HEK293 (cell line): ENCODE results near the gene ETV6.

ENCODE experiments used
- CTCF ChIA-PET: fragments of 350-600 bp; formaldehyde crosslinking; extraction: SDS; loops from one replicate; lab custom pipeline; 2021; ENCODE audit warnings: antibody characterized with exemption; lab: Yijun Ruan, JAX
- POLR2A ChIA-PET: fragments of 300-600 bp; formaldehyde crosslinking; extraction: SDS; loops from one replicate; lab custom pipeline; 2020; ENCODE audit warnings: antibody characterized with exemption, inconsistent platforms; lab: Yijun Ruan, JAX
- H3K27ac ChIP-seq: fragments of 200-500 bp; sonication (Bioruptor generic); 2 replicates; pipeline ENCODE4 v1.5.1; 2014; ENCODE audit warnings: low read depth, low read length, control low read depth, inconsistent platforms; ENCODE audit errors: extremely low read depth
- H3K36me3 ChIP-seq, 2 experiments: fragments of 200-500 bp in 1 of 2; sonication (Bioruptor generic) in 1 of 2; 1 replicate in 1 of 2; 2 replicates in 1 of 2; pipeline ENCODE4 v1.5.1; 2014 to 2017; ENCODE audit warnings: inconsistent platforms in 2 of 2, low read length in 2 of 2; ENCODE audit not compliant: control insufficient read depth in 2 of 2, insufficient read depth in 1 of 2
- H3K4me1 ChIP-seq: fragments of 200-500 bp; sonication (Bioruptor generic); 2 replicates; pipeline ENCODE4 v1.5.1; 2014; ENCODE audit warnings: mild to moderate bottlenecking, low read length, inconsistent platforms; ENCODE audit not compliant: control insufficient read depth, insufficient read depth
- H3K4me3 ChIP-seq: 2 replicates; pipeline ENCODE4 v1.5.1; 2011; ENCODE audit warnings: low read depth, mild to moderate bottlenecking, control low read depth, low read length, moderate library complexity
- H3K9me3 ChIP-seq: fragments of 200-500 bp; sonication (Bioruptor generic); 2 replicates; pipeline ENCODE4 v1.5.1; 2014; ENCODE audit warnings: low read depth, low read length, inconsistent platforms; ENCODE audit not compliant: control insufficient read depth, insufficient read depth
- FEZF1 ChIP-seq: fragments of 450-650 bp; formaldehyde crosslinking; IDR thresholded peaks from 2 replicates; pipeline ENCODE4 v1.5.1; 2016; ENCODE audit warnings: missing biosample characterization, missing genetic modification characterization
- GLIS1 ChIP-seq: fragments of 450-650 bp; formaldehyde crosslinking; IDR thresholded peaks from 2 replicates; pipeline ENCODE4 v1.5.1; 2016; ENCODE audit warnings: missing biosample characterization, missing genetic modification characterization
- HOXD13 ChIP-seq: sonication (generic); formaldehyde crosslinking; IDR thresholded peaks from 2 replicates; pipeline ENCODE4 v1.8.0; 2022; ENCODE audit warnings: missing genetic modification reagents, borderline replicate concordance
- IKZF3 ChIP-seq: fragments of 450-650 bp; IDR thresholded peaks from 2 replicates; pipeline ENCODE4 v1.5.0; 2018; ENCODE audit warnings: missing biosample characterization, mild to moderate bottlenecking, missing genetic modification characterization, moderate library complexity
- KLF7 ChIP-seq: fragments of 450-650 bp; formaldehyde crosslinking; IDR thresholded peaks from 2 replicates; pipeline ENCODE4 v1.5.1; 2016; ENCODE audit warnings: missing biosample characterization, missing genetic modification characterization, borderline replicate concordance
- OSR2 ChIP-seq: fragments of 450-650 bp; formaldehyde crosslinking; IDR thresholded peaks from 2 replicates; pipeline ENCODE4 v1.5.1; 2016; ENCODE audit warnings: missing biosample characterization, missing genetic modification characterization
- ZFHX2 ChIP-seq: fragments of 450-650 bp; formaldehyde crosslinking; conservative IDR thresholded peaks from 2 replicates; pipeline ENCODE4 v1.5.1; 2016; ENCODE audit warnings: missing biosample characterization, missing genetic modification characterization
- ZFP3 ChIP-seq: fragments of 450-650 bp; formaldehyde crosslinking; IDR thresholded peaks from 2 replicates; pipeline ENCODE4 v1.5.1; 2016; ENCODE audit warnings: low read depth, missing biosample characterization, missing genetic modification characterization
- ZNF148 ChIP-seq: fragments of 450-650 bp; formaldehyde crosslinking; IDR thresholded peaks from 2 replicates; pipeline ENCODE4 v1.5.0; 2017; ENCODE audit warnings: missing biosample characterization, missing genetic modification characterization, borderline replicate concordance
- ZNF26 ChIP-seq: fragments of 450-650 bp; formaldehyde crosslinking; IDR thresholded peaks from 2 replicates; pipeline ENCODE4 v1.5.1; 2016; ENCODE audit warnings: missing biosample characterization, missing genetic modification characterization
- ZNF311 ChIP-seq: fragments of 450-650 bp; formaldehyde crosslinking; IDR thresholded peaks from 2 replicates; pipeline ENCODE4 v1.5.1; 2017; ENCODE audit warnings: missing biosample characterization, missing genetic modification characterization, borderline replicate concordance
- ZNF324 ChIP-seq: fragments of 450-650 bp; formaldehyde crosslinking; IDR thresholded peaks from 2 replicates; pipeline ENCODE4 v1.5.1; 2016; ENCODE audit warnings: missing biosample characterization, missing genetic modification characterization
- ZNF335 ChIP-seq: fragments of 450-650 bp; formaldehyde crosslinking; conservative IDR thresholded peaks from 2 replicates; pipeline ENCODE4 v1.5.1; 2016; ENCODE audit warnings: missing biosample characterization, missing genetic modification characterization
- ZNF510 ChIP-seq: fragments of 450-650 bp; formaldehyde crosslinking; IDR thresholded peaks from 2 replicates; pipeline ENCODE4 v1.5.1; 2018; ENCODE audit warnings: mild to moderate bottlenecking, missing genetic modification characterization, missing biosample characterization; ENCODE audit not compliant: insufficient replicate concordance
- ZNF521 ChIP-seq: fragments of 450-650 bp; formaldehyde crosslinking; IDR thresholded peaks from 2 replicates; pipeline ENCODE4 v1.5.1; 2017; ENCODE audit warnings: missing biosample characterization, mild to moderate bottlenecking, missing genetic modification characterization
- ZNF561 ChIP-seq: fragments of 450-650 bp; IDR thresholded peaks from 2 replicates; pipeline ENCODE4 v1.5.1; 2018; ENCODE audit warnings: missing biosample characterization, missing genetic modification characterization, borderline replicate concordance
- TF ChIP-seq, protein P1 (sequence below): fragments of 450-650 bp; formaldehyde crosslinking; IDR thresholded peaks from 2 replicates; pipeline ENCODE4 v1.5.1; 2016; ENCODE audit warnings: missing biosample characterization, missing genetic modification characterization
- TF ChIP-seq, protein P2 (sequence below): fragments of 450-650 bp; IDR thresholded peaks from 2 replicates; pipeline ENCODE4 v1.5.1; 2018; ENCODE audit warnings: missing biosample characterization, missing genetic modification characterization
- TF ChIP-seq, protein P3 (sequence below): fragments of 450-650 bp; formaldehyde crosslinking; IDR thresholded peaks from 2 replicates; pipeline ENCODE4 v1.5.1; 2016; ENCODE audit warnings: missing biosample characterization, missing genetic modification characterization

Gene ETV6

GRCh38 chr12:11654802-11655201 lies 5.3 kb downstream of the ETV6 start:
- no peak for TF ChIP-seq ZNF324 (tag by site-specific recombination)
- TF ChIP-seq ZNF510 (tag by site-specific recombination) = no peak
- no peak for TF ChIP-seq HOXD13 (CRISPR knock-in tag)
- TF ChIP-seq, protein P1, sequence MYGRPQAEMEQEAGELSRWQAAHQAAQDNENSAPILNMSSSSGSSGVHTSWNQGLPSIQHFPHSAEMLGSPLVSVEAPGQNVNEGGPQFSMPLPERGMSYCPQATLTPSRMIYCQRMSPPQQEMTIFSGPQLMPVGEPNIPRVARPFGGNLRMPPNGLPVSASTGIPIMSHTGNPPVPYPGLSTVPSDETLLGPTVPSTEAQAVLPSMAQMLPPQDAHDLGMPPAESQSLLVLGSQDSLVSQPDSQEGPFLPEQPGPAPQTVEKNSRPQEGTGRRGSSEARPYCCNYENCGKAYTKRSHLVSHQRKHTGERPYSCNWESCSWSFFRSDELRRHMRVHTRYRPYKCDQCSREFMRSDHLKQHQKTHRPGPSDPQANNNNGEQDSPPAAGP (tag by site-specific recombination) = no peak
- TF ChIP-seq ZFP3 (tag by site-specific recombination) = no peak
- Histone ChIP-seq H3K4me1 (peaks cover 4% of the 10 kb centered on the region; the same call in 1 of the 2 replicates), H3K9me3 (no peaks in the 10 kb centered on the region), H3K36me3 (no peaks in the 10 kb centered on the region), H3K4me3 (no peak overlapping the region), H3K27ac (no peak overlapping the region)
- POLR2A ChIA-PET = no interaction called here
- CTCF ChIA-PET = interaction anchor here (0.9 kb wide), 1 partner anchor 75 kb away, joined by 3 read pairs; no protein-coding TSS in a partner anchor

GRCh38 chr12:11655842-11656241 lies 6.4 kb downstream of the ETV6 start:
- ChIA-PET POLR2A (no interaction called here), CTCF (no interaction called here)

GRCh38 chr12:11656550-11656949 lies 7.1 kb downstream of the ETV6 start:
- ChIA-PET CTCF (no interaction called here), POLR2A (no interaction called here)
- TF ChIP-seq ZNF335 (tag by site-specific recombination) = 0 out of 2 replicates have a peak, but pooled peaks have one; percentile 13
- TF ChIP-seq ZNF521 (tag by site-specific recombination) = no peak
- no peak for TF ChIP-seq ZFHX2
- no peak for TF ChIP-seq OSR2
- Histone ChIP-seq H3K4me1 (peaks cover 4% of the 10 kb centered on the region; the same call in 1 of the 2 replicates), H3K36me3 (no peaks in the 10 kb centered on the region), H3K4me3 (no peak overlapping the region), H3K27ac (no peak overlapping the region), H3K9me3 (no peaks in the 10 kb centered on the region)

More at GRCh38 chr12:11655842-11656241, 6.4 kb downstream of the ETV6 start:
- no peaks in the 10 kb centered on the region for H3K36me3 ChIP-seq
- H3K9me3 ChIP-seq = no peaks in the 10 kb centered on the region
- H3K4me3 ChIP-seq = no peak overlapping the region
- no peak overlapping the region for H3K27ac ChIP-seq
- TF ChIP-seq, protein P2, sequence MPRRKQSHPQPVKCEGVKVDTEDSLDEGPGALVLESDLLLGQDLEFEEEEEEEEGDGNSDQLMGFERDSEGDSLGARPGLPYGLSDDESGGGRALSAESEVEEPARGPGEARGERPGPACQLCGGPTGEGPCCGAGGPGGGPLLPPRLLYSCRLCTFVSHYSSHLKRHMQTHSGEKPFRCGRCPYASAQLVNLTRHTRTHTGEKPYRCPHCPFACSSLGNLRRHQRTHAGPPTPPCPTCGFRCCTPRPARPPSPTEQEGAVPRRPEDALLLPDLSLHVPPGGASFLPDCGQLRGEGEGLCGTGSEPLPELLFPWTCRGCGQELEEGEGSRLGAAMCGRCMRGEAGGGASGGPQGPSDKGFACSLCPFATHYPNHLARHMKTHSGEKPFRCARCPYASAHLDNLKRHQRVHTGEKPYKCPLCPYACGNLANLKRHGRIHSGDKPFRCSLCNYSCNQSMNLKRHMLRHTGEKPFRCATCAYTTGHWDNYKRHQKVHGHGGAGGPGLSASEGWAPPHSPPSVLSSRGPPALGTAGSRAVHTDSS = peak; percentile 89
- TF ChIP-seq ZNF148 = no peak
- H3K4me1 ChIP-seq = peaks cover 4% of the 10 kb centered on the region; the same call in 1 of the 2 replicates

DNA sequence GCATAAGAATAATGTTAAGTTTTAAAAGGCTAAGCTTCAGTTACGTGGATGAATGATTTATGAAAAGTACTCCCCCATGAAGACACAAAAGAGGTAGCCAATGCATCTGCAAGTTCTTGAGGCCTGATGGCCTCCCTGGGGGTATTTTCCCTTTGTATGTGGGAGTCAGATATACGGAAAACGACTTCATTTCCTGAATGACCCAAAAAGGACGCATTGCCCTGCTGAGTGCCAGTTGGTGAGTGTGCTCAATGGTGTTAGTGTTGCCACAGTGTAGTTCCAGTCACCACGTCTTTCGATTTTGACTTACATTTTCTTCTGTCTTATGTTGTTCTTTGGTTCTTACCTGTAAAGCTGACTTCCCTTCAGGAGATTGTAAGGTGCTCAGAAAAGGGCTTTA lies 8.0 kb downstream of the ETV6 start:
- TF ChIP-seq ZNF561 (tag by site-specific recombination) (no peak), GLIS1 (peak; percentile 33; the same call in 1 of the 2 replicates), KLF7 (tag by site-specific recombination) (no peak), FEZF1 (0 out of 2 replicates have a peak, but pooled peaks have one; percentile 39), ZNF26 (tag by site-specific recombination) (no peak), IKZF3 (tag by site-specific recombination) (no peak), ZNF311 (tag by site-specific recombination) (no peak)
- TF ChIP-seq, protein P3, sequence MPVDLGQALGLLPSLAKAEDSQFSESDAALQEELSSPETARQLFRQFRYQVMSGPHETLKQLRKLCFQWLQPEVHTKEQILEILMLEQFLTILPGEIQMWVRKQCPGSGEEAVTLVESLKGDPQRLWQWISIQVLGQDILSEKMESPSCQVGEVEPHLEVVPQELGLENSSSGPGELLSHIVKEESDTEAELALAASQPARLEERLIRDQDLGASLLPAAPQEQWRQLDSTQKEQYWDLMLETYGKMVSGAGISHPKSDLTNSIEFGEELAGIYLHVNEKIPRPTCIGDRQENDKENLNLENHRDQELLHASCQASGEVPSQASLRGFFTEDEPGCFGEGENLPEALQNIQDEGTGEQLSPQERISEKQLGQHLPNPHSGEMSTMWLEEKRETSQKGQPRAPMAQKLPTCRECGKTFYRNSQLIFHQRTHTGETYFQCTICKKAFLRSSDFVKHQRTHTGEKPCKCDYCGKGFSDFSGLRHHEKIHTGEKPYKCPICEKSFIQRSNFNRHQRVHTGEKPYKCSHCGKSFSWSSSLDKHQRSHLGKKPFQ (tag by site-specific recombination) = no peak
- H3K9me3 ChIP-seq = no peaks in the 10 kb centered on the region
- H3K4me1 ChIP-seq = peaks cover 2% of the 10 kb centered on the region; the same call in 1 of the 2 replicates
- H3K27ac ChIP-seq = no peak overlapping the region
- ChIA-PET CTCF (no interaction called here), POLR2A (no interaction called here)
- H3K36me3 ChIP-seq = no peaks in the 10 kb centered on the region
- H3K4me3 ChIP-seq = no peak overlapping the region
